Fibroblast of mammary gland (primary cell): ENCODE measurements around the gene STIL.
A peak's percentile ranks its signal among the peaks of the same experiment; 100 is the strongest.
"Not testable (repeated sequence)": the region's sequence is repeated elsewhere in the genome, so short reads cannot be mapped to it uniquely, and the experiment has no call there.

Experiments
- DNase-seq: peaks from one replicate; pipeline ENCODE4 v3.0.0-alpha.2; 2010; ENCODE audit warnings: low read depth
- H3K4me3 ChIP-seq: 2 replicates; pipeline ENCODE4 v1.5.1; 2011; ENCODE audit warnings: low read depth, mild to moderate bottlenecking, low read length, moderate library complexity; ENCODE audit not compliant: control insufficient read depth
- CTCF ChIP-seq: conservative IDR thresholded peaks from 2 replicates; pipeline ENCODE4 v1.5.1; 2011; ENCODE audit warnings: low read depth, low read length, inconsistent platforms; ENCODE audit not compliant: control insufficient read depth, insufficient read depth

STIL gene

GRCh38 chr1:47324682-47325081 is 10.7 kb upstream of the STIL start:
- no peak for TF ChIP-seq CTCF
- H3K4me3 ChIP-seq: no peak overlapping the region
- no peak for DNase-seq

GRCh38 chr1:47323599-47324031 is 9.7 kb upstream of the STIL start:
- DNase-seq: no peak
- no peak for TF ChIP-seq CTCF
- no peak overlapping the region for H3K4me3 ChIP-seq

GRCh38 chr1:47319968-47320367 is 6.0 kb upstream of the STIL start:
- not testable (repeated sequence) for DNase-seq, H3K4me3 ChIP-seq

- no peak for TF ChIP-seq CTCF
- DNase-seq: peak; percentile 79
- no peak overlapping the region for H3K4me3 ChIP-seq
Measured at GRCh38 chr1:47317841-47318240, 3.9 kb upstream of the STIL start.

- no peak overlapping the region for H3K4me3 ChIP-seq
- no peak for TF ChIP-seq CTCF
- no peak for DNase-seq
Measured at GRCh38 chr1:47309427-47309826, 4.5 kb downstream of the STIL start.

- no peak for DNase-seq
- no peak overlapping the region for H3K4me3 ChIP-seq
- TF ChIP-seq CTCF: no peak
Measured at GRCh38 chr1:47302472-47302871, 11.5 kb downstream of the STIL start.

- TF ChIP-seq CTCF: no peak
- no peak overlapping the region for H3K4me3 ChIP-seq
- no peak for DNase-seq
Measured at GRCh38 chr1:47298025-47298699, 15.8 kb downstream of the STIL start.
